LNCaP clone FGC (cell line): ENCODE results near the gene TMA16.
"Not testable (repeated sequence)": the region's sequence is repeated elsewhere in the genome, so short reads cannot be mapped to it uniquely, and the experiment has no call there.

Experiments used
- DNase-seq: peaks from one replicate; pipeline ENCODE4 v3.0.0-alpha.2; 2011; ENCODE audit warnings: low read depth
- H3K4me3 ChIP-seq: 2 replicates; pipeline ENCODE4 v1.5.1; 2011; ENCODE audit warnings: mild to moderate bottlenecking, low read depth, low read length, control low read depth
- TF ChIP-seq, protein P1 (sequence below): IDR thresholded peaks from 2 replicates; pipeline ENCODE4 v1.5.1; 2012; ENCODE audit warnings: mild to moderate bottlenecking; ENCODE audit not compliant: control insufficient read depth, insufficient read depth; ENCODE audit errors: extremely low read depth

The TMA16 gene

DNA sequence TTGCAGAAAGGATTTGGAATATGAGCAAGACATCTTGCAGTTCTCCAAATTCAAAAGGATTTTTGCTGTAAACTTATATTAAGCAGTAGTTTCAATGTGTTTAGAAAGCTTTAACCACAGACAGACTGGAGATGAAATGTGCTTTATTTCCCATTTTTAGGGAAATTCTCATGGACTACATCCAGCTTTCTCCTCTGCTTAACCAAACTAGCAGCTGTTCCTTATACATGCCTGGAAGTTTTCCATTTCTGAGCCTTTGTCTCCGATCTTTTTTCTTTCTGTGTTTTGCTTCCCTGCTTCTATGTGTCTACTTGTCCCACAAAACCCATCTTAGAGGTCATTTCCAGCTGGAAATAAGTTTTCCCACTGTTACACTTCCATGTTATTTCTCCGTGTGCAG, 41.6 kb downstream of the TMA16 start:
- DNase-seq: no peak

DNA sequence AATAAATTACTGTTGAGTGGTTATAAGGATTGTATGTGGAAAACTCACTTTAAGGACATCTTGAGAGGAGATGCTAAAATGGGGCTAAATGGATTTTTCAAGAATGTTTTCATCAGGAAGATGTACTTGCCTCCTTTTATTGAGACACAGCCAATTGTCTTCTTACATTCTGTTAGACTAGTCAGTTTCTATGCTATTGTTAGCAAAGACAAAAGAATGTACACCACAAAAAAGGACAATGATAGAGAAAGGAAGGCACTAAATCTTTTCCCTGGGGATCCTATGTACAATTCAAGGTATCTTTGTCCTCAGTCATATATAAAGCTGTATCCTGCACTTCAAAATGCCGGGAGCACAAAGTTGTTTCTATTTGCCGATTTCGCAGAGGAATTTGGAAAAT, 42.6 kb downstream of the TMA16 start:
- no peak for DNase-seq
- no peak overlapping the region for H3K4me3 ChIP-seq
- TF ChIP-seq, protein P1, sequence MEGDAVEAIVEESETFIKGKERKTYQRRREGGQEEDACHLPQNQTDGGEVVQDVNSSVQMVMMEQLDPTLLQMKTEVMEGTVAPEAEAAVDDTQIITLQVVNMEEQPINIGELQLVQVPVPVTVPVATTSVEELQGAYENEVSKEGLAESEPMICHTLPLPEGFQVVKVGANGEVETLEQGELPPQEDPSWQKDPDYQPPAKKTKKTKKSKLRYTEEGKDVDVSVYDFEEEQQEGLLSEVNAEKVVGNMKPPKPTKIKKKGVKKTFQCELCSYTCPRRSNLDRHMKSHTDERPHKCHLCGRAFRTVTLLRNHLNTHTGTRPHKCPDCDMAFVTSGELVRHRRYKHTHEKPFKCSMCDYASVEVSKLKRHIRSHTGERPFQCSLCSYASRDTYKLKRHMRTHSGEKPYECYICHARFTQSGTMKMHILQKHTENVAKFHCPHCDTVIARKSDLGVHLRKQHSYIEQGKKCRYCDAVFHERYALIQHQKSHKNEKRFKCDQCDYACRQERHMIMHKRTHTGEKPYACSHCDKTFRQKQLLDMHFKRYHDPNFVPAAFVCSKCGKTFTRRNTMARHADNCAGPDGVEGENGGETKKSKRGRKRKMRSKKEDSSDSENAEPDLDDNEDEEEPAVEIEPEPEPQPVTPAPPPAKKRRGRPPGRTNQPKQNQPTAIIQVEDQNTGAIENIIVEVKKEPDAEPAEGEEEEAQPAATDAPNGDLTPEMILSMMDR: no peak

More for the DNA sequence above, 41.6 kb downstream of the TMA16 start:
- no peak overlapping the region for H3K4me3 ChIP-seq
- TF ChIP-seq, protein P1: no peak

DNA sequence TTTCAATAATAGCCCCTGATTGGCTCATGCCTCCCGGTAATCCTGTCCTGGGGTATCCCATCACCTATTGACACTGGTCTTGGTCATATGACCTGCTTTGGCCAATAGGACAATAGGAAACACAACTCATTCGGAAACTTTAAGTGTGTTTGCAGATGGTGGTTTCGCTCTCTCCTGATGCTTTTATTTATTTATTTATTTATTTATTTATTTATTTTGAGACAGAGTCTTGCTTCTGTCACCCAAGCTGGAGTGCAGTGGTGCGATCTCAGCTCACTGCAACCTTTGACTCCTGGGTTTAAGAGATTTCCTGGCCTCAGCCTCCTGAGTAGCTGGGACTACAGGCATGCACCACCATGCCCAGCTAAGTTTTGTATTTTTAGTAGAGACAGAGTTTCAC, 44.3 kb downstream of the TMA16 start:
- H3K4me3 ChIP-seq, DNase-seq: not testable (repeated sequence)

DNA sequence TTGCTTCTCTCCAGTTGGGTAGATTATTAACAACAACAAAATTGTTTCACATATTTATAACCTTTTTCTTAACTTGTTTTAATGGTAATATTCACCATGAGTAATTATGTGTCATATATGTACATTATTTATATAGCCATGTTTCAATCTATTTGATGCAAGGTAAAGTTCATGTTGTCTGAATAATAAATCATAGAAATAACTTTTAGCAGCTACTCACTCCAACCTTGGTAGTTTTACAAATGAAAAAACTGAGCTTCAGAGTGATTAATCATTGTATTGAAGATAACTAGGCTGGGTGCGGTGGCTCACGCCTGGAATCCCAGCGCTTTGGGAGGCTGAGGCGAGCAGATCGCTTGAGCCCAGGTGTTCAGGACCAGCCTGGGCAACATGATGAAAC, 46.0 kb downstream of the TMA16 start:
- TF ChIP-seq, protein P1: no peak
- H3K4me3 ChIP-seq: no peak overlapping the region
- no peak for DNase-seq

DNA sequence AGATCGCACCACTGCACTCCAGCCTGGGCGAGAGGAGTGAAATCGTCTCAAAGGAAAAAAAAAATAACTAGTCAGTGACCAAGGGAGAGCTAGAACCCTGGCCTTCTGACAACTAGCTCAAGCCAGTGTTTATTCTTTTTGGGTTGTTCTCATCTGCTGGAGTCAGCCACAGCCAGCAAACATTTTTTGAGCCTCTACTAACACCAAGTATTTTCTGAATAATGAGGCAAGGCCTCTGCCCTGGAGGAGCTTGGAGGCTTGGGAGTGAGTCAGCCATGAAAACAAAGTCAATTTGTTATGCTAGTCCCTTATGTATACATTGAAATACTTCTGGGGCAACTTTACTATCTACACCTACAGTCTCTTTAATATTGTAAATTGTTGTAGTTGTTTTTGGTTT, 46.5 kb downstream of the TMA16 start:
- TF ChIP-seq, protein P1: no peak
- no peak for DNase-seq
- no peak overlapping the region for H3K4me3 ChIP-seq

DNA sequence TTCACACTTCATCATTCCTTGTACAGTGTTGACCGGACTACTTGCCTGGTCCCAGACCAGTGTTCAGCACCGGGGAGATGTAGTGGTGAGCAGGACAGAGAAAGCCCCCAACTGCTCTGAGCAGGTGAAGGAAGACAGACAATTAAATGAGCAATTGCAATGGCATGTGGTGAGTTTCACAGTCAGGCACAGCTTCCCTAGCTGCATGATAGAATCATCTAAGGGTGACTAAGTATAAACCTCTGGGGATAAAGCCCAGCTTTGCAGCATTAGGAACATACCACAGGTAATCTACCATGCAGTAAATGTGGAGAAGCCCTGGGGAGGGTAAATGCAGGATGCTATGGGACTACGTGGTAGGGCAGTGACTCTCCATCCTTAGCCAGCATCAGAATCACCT, 47.8 kb downstream of the TMA16 start:
- TF ChIP-seq, protein P1: no peak
- H3K4me3 ChIP-seq: no peak overlapping the region
- no peak for DNase-seq

DNA sequence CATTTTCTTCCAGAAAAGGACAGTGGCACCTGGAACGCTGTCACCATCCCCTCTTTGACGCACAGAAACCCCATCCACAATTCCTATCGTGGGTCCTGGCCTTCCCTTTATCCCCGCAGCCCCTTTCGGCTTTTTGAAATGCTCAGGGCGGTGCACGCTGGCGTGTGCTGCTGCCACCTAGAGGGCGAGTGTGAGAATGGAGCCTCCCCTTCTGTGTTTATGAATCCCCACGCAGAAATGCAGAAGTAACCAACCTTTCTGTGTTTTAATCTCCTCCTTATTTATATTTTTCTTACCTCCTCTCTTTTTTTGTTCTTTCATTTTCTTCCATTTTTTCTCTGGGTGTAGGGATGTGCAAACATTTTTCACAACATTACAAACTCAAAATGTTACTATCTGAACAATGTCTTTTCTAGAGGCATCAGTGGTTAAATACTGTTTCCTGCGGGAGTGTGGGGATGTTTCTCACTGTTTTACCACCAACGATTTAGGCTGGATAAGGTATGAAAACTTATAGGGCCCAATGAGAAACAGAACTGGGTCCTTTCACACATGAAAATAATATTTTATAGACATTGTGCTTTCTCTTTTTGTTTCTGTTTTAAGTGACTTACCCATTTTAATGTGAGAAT, 50.0 kb downstream of the TMA16 start:
- TF ChIP-seq, protein P1: peak; percentile 87
- H3K4me3 ChIP-seq: peak overlapping the region; percentile 34
- peak; percentile 7 for DNase-seq
